K562 (cell line): ENCODE measurements around the gene CGNL1.

Experiments
- YY1 ChIP-seq, 3 experiments: IDR thresholded peaks; 2 replicates each; pipeline ENCODE4 v1.6.1; 2011; ENCODE audit warnings: low read length in 2 of 3, mild to moderate bottlenecking in 2 of 3, moderate library complexity in 2 of 3, borderline replicate concordance in 1 of 3, control low read depth in 1 of 3, low read depth in 1 of 3; ENCODE audit not compliant: insufficient read depth in 3 of 3, insufficient replicate concordance in 2 of 3, control insufficient read depth in 1 of 3, insufficient read length in 1 of 3; ENCODE audit errors: extremely low read depth in 1 of 3
- TF ChIP-seq, protein P1 (sequence below), 3 experiments: IDR thresholded peaks in 2 of 3; conservative IDR thresholded peaks in 1 of 3; 2 replicates each; pipeline ENCODE4 v1.5.1; 2011 to 2012; ENCODE audit warnings: low read length in 3 of 3, mild to moderate bottlenecking in 3 of 3, control low read depth in 2 of 3, improper control_type of control experiment in 1 of 3, inconsistent platforms in 1 of 3, low read depth in 1 of 3, mixed read lengths in 1 of 3, moderate library complexity in 1 of 3; ENCODE audit not compliant: insufficient read depth in 2 of 3
- TF ChIP-seq, protein P2 (sequence below): sonication (generic); formaldehyde crosslinking; IDR thresholded peaks from 2 replicates; pipeline ENCODE4 v1.8.1; 2023; ENCODE audit warnings: mild to moderate bottlenecking, missing genetic modification reagents
- TF ChIP-seq, protein P3 (sequence below): fragments of 250-450 bp; sonication (Bioruptor Pico); IDR thresholded peaks from 2 replicates; pipeline ENCODE4 v1.5.0; 2021
- TF ChIP-seq, protein P4 (sequence below), 2 experiments: fragments of 450-650 bp; conservative IDR thresholded peaks; 2 replicates each; pipeline ENCODE4 v1.6.1; 2017; ENCODE audit warnings: mild to moderate bottlenecking in 2 of 2, moderate library complexity in 2 of 2

DNA sequence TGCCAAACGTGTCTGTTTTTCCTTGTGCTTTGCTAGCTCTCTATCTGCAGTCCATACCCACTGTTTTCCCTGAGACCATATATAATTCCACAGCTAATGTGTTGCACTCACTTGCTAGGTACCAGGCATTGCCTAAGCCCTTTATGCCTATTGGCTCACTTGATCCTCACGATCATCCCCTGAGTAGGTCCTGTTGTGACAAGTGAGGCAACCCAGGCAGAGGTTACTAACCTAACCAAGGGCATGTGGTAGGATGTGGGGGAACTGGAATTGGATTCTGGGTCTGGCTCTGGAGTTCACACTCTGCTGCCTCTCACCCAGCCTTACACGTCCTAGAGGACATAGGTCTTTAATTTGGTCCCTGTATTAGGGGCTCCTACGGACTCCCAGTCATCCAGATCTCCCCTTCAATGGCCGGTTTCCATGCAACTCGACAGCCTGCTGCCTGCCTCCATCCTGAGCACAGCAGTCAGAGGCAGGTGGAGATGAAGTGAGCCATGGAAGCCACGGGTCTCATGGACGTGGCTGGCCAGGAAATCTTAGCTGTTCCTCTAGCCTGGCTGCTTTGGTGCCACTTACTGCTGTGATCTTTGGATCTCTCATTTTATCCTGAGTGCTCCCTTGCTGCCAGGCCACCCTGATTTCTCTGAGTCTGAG is 176.5 kb downstream of the CGNL1 start:
- TF ChIP-seq, protein P1, sequence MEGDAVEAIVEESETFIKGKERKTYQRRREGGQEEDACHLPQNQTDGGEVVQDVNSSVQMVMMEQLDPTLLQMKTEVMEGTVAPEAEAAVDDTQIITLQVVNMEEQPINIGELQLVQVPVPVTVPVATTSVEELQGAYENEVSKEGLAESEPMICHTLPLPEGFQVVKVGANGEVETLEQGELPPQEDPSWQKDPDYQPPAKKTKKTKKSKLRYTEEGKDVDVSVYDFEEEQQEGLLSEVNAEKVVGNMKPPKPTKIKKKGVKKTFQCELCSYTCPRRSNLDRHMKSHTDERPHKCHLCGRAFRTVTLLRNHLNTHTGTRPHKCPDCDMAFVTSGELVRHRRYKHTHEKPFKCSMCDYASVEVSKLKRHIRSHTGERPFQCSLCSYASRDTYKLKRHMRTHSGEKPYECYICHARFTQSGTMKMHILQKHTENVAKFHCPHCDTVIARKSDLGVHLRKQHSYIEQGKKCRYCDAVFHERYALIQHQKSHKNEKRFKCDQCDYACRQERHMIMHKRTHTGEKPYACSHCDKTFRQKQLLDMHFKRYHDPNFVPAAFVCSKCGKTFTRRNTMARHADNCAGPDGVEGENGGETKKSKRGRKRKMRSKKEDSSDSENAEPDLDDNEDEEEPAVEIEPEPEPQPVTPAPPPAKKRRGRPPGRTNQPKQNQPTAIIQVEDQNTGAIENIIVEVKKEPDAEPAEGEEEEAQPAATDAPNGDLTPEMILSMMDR (IDR thresholded peaks at IDR 0.05 in 2 of 3, conservative IDR thresholded peaks at IDR 0.05 in 1 of 3; ENCODE audit: insufficient read depth in 2 of 3, low read depth in 1 of 3, low read length in 3 of 3) = no peak
- TF ChIP-seq, protein P2, sequence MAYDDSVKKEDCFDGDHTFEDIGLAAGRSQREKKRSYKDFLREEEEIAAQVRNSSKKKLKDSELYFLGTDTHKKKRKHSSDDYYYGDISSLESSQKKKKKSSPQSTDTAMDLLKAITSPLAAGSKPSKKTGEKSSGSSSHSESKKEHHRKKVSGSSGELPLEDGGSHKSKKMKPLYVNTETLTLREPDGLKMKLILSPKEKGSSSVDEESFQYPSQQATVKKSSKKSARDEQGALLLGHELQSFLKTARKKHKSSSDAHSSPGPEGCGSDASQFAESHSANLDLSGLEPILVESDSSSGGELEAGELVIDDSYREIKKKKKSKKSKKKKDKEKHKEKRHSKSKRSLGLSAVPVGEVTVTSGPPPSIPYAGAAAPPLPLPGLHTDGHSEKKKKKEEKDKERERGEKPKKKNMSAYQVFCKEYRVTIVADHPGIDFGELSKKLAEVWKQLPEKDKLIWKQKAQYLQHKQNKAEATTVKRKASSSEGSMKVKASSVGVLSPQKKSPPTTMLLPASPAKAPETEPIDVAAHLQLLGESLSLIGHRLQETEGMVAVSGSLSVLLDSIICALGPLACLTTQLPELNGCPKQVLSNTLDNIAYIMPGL (CRISPR knock-in tag) = no peak
- TF ChIP-seq YY1 (IDR thresholded peaks at IDR 0.05; ENCODE audit: borderline replicate concordance in 1 of 3, control insufficient read depth in 1 of 3, extremely low read depth in 1 of 3, insufficient read depth in 3 of 3, insufficient read length in 1 of 3, insufficient replicate concordance in 2 of 3, low read depth in 1 of 3, low read length in 2 of 3) = no peak
- TF ChIP-seq, protein P3, sequence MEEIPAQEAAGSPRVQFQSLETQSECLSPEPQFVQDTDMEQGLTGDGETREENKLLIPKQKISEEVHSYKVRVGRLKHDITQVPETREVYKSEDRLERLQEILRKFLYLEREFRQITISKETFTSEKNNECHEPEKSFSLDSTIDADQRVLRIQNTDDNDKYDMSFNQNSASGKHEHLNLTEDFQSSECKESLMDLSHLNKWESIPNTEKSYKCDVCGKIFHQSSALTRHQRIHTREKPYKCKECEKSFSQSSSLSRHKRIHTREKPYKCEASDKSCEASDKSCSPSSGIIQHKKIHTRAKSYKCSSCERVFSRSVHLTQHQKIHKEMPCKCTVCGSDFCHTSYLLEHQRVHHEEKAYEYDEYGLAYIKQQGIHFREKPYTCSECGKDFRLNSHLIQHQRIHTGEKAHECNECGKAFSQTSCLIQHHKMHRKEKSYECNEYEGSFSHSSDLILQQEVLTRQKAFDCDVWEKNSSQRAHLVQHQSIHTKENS (CRISPR knock-in tag) = no peak
- TF ChIP-seq, protein P4, sequence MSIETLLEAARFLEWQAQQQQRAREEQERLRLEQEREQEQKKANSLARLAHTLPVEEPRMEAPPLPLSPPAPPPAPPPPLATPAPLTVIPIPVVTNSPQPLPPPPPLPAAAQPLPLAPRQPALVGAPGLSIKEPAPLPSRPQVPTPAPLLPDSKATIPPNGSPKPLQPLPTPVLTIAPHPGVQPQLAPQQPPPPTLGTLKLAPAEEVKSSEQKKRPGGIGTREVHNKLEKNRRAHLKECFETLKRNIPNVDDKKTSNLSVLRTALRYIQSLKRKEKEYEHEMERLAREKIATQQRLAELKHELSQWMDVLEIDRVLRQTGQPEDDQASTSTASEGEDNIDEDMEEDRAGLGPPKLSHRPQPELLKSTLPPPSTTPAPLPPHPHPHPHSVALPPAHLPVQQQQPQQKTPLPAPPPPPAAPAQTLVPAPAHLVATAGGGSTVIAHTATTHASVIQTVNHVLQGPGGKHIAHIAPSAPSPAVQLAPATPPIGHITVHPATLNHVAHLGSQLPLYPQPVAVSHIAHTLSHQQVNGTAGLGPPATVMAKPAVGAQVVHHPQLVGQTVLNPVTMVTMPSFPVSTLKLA (conservative IDR thresholded peaks at IDR 0.05) = no peak
